SU-DHL-6 (cell line): ENCODE results near the gene KCNIP4.

Experiments
- EZH2phosphoT487 ChIP-seq: fragments of 200-600 bp; sonication (generic), shearing (Covaris generic); conservative IDR thresholded peaks from 2 replicates; pipeline ENCODE4 v1.6.1; 2018; ENCODE audit warnings: mild to moderate bottlenecking, antibody characterized with exemption, low read length, moderate library complexity, mixed read lengths
- TF ChIP-seq, protein P1 (sequence below): fragments of 200-600 bp; sonication (generic); IDR thresholded peaks from one replicate; pipeline ENCODE4 v1.5.1; 2017; ENCODE audit warnings: antibody characterized with exemption, mild to moderate bottlenecking, low read length, moderate library complexity; ENCODE audit not compliant: insufficient read depth, poor library complexity, severe bottlenecking

GRCh38 chr4:21806991-21807390, 141.6 kb downstream of the KCNIP4 start:
- TF ChIP-seq, protein P1, sequence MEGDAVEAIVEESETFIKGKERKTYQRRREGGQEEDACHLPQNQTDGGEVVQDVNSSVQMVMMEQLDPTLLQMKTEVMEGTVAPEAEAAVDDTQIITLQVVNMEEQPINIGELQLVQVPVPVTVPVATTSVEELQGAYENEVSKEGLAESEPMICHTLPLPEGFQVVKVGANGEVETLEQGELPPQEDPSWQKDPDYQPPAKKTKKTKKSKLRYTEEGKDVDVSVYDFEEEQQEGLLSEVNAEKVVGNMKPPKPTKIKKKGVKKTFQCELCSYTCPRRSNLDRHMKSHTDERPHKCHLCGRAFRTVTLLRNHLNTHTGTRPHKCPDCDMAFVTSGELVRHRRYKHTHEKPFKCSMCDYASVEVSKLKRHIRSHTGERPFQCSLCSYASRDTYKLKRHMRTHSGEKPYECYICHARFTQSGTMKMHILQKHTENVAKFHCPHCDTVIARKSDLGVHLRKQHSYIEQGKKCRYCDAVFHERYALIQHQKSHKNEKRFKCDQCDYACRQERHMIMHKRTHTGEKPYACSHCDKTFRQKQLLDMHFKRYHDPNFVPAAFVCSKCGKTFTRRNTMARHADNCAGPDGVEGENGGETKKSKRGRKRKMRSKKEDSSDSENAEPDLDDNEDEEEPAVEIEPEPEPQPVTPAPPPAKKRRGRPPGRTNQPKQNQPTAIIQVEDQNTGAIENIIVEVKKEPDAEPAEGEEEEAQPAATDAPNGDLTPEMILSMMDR: no peak
- TF ChIP-seq EZH2phosphoT487: no peak
